Brain microvascular endothelial cell (primary cell): Measurements from ENCODE around the gene CDC20.

ENCODE experiments used
- DNase-seq: peaks from one replicate; pipeline ENCODE4 v3.0.0-alpha.2; 2020
- H3K27ac ChIP-seq: fragments of 250-450 bp; sonication (Bioruptor Pico); 2 replicates; pipeline ENCODE4 v1.5.1; 2020; ENCODE audit warnings: mild to moderate bottlenecking, moderate library complexity
- H3K27me3 ChIP-seq: fragments of 250-450 bp; sonication (Bioruptor Pico); replicated peaks from 2 replicates; pipeline ENCODE4 v1.5.1; 2020; ENCODE audit warnings: mild to moderate bottlenecking
- H3K36me3 ChIP-seq: fragments of 250-450 bp; sonication (Bioruptor Pico); replicated peaks from 2 replicates; pipeline ENCODE4 v1.5.1; 2020; ENCODE audit warnings: mild to moderate bottlenecking
- H3K4me3 ChIP-seq: 2 replicates; pipeline ENCODE4 v1.5.1; 2011; ENCODE audit warnings: low read depth, mild to moderate bottlenecking, control low read depth, low read length, moderate library complexity
- in situ Hi-C: cut with HindIII; loops from 2 replicates; pipeline ENCODE4 v1.10.0; 2017; ENCODE audit warnings: low sequenced_read_pairs, low pct_ligation_motif_present
- TF ChIP-seq, protein P1 (sequence below): IDR thresholded peaks from 2 replicates; pipeline ENCODE4 v1.5.1; 2011; ENCODE audit warnings: low read depth, mild to moderate bottlenecking, moderate library complexity, low read length, control low read depth, inconsistent platforms; ENCODE audit errors: missing control alignments

CDC20 gene

DNA sequence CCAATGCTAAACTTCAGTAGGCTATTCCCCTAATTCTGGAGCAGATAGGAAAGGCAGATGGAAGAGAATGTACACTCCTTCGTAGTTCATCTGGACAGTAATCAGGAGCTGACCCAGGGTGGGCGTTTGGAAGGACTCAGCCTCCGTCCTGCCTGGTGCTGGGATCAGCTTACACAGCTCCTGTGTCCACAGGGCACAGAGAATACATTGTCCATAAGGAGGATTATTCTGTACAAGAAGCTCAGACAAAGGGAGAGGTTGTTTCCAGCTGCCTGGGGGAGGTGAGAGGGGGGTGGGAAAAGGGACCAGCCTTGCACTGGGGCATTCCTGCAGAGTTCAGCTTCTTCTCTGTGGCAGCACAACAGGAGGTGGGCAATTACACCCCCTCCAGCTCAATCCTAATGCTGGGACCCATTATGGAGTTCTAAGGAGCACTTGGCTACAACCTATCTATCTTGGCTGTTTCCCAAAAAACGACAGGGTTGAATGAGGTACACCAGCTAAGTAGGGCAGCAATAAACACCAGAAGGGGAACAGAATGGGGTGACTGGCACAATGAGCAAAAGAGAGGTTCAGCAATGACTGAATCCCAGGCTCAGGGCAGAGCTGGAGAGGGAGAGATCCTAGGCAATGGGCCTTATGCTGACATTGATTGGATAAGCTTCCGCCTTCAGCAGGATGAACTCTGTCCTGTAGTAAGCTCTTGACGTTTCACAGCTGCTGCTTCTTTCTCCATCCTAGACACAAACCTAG, 23.4 kb downstream of the CDC20 start:
- in situ Hi-C loops, result no loop called here
- H3K27ac ChIP-seq, result no peak overlapping the region
- H3K4me3 ChIP-seq, result no peak overlapping the region

DNA sequence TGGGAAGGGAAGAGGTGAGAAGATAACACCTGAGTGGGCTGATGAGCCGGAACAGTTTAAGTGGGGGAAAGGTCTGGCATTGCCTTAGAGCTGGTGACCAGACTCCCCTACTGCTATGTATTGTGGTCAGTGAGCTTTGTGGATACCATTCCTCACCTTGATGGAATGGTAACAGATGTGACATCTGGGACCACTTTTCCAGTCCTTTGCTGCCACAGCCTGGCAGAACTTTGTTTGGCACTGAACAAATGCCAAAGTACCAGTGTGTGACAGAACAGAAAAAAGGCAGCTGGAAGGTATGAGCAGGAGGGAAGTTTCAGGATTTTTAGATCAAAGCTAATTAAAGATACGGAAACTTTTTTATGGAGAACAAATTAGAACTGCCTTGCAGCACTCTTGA, 24.7 kb downstream of the CDC20 start:
- Histone ChIP-seq H3K27me3 (no peaks in the 10 kb centered on the region), H3K36me3 (peaks cover 52% of the 10 kb centered on the region), H3K4me3 (no peak overlapping the region), H3K27ac (no peak overlapping the region)
- DNase-seq, result no peak
- in situ Hi-C loops, result no loop called here
- TF ChIP-seq, protein P1, sequence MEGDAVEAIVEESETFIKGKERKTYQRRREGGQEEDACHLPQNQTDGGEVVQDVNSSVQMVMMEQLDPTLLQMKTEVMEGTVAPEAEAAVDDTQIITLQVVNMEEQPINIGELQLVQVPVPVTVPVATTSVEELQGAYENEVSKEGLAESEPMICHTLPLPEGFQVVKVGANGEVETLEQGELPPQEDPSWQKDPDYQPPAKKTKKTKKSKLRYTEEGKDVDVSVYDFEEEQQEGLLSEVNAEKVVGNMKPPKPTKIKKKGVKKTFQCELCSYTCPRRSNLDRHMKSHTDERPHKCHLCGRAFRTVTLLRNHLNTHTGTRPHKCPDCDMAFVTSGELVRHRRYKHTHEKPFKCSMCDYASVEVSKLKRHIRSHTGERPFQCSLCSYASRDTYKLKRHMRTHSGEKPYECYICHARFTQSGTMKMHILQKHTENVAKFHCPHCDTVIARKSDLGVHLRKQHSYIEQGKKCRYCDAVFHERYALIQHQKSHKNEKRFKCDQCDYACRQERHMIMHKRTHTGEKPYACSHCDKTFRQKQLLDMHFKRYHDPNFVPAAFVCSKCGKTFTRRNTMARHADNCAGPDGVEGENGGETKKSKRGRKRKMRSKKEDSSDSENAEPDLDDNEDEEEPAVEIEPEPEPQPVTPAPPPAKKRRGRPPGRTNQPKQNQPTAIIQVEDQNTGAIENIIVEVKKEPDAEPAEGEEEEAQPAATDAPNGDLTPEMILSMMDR, result peak; percentile 7

More for the DNA sequence above, 23.4 kb downstream of the CDC20 start:
- no peak for DNase-seq
- H3K27me3 ChIP-seq, result no peaks in the 10 kb centered on the region
- TF ChIP-seq, protein P1, result no peak
- peaks cover 52% of the 10 kb centered on the region for H3K36me3 ChIP-seq

DNA sequence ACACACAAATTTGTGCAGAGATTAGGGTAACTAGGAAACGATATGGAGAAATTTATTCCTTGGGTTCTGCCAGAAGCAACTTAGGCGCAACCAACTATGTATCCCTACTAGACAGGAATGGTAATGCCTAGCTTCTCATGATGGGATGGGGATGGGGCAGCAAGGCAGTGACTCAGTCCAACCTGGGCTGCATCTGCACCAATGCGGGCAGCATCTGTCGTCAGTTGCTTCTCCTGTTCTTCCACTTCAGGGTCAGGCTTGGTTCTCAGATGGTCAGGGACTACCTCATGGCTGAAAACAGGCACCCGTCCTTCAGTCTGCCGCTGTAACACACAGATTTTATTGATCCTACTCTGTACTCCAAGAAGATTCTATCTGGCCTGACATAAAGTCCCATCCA, 27.9 kb downstream of the CDC20 start:
- peaks cover 52% of the 10 kb centered on the region for H3K36me3 ChIP-seq
- H3K27ac ChIP-seq, result no peak overlapping the region

DNA sequence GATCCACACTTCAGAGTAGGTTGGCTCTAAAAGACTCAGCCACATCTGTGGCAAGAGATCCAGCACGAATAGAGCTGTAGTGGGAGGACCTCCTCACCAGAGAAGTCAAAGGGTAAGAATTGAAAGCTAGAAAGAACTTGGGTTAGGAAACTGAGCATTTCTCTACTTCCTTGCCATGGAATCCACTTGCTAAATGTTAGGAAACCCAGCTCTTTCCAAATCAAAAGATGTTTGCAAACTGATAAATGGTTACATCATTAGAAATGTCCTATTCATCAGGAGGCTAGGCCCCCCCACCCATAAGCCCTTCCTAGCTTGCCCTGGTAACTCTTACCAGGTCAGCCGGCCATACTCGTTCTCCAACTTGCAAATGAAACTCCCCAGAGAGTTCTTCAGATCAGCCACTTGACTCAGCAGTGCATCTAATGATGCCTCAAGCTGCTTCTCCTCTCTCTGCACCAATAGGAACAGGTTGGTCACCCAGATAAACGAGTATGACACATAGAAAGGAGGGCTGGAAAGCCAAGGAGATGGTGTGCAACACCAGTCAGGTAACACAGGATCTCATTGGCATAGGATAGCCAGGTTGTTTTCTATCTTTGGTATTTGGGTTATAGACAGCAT, 29.3 kb downstream of the CDC20 start:
- in situ Hi-C loops, result no loop called here
- Histone ChIP-seq H3K4me3 (peak overlapping the region; percentile 97), H3K36me3 (peaks cover 41% of the 10 kb centered on the region), H3K27ac (no peak overlapping the region), H3K27me3 (no peaks in the 10 kb centered on the region)
- TF ChIP-seq, protein P1, result no peak
- peak; percentile 16 for DNase-seq

More for the DNA sequence above, 27.9 kb downstream of the CDC20 start:
- no peak for DNase-seq
- Histone ChIP-seq H3K4me3 (no peak overlapping the region), H3K27me3 (no peaks in the 10 kb centered on the region)
- in situ Hi-C loops, result no loop called here
- TF ChIP-seq, protein P1, result no peak

DNA sequence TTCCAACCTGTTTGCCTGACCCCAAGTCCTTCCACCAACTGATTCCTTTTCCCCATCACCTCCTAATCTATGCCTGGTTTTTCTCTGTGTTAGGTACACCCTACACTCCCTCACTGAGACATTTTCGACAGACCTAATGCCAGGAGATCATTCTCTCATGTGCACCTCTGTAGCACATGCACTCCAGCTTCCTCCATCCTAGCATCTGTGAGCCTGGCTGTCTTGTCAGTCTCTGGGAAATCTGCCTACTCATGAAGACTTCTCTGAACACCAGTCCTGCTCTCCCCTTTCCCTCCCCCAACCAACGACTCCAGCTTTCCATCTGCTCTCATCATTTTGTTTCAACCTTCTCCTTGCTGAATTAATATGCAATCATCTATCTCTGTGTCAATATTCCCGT, 29.8 kb downstream of the CDC20 start:
- DNase-seq, result no peak
- TF ChIP-seq, protein P1, result no peak
- H3K27me3 ChIP-seq, result no peaks in the 10 kb centered on the region
- peak overlapping the region; percentile 97 for H3K4me3 ChIP-seq
- H3K36me3 ChIP-seq, result peaks cover 36% of the 10 kb centered on the region
- no peak overlapping the region for H3K27ac ChIP-seq
- in situ Hi-C loops, result no loop called here
